HL-60 (cell line): ENCODE results near the gene PRDM16.

Source experiments
- DNase-seq, 2 experiments: peaks; one replicate each; pipeline ENCODE4 v3.0.0-alpha.2; 2010 to 2020; ENCODE audit warnings: low read depth in 1 of 2, low spot score in 1 of 2
- H3K27ac ChIP-seq: fragments of 250-450 bp; sonication (Bioruptor Pico); replicated peaks from 2 replicates; pipeline ENCODE4 v1.5.1; 2020; ENCODE audit warnings: mild to moderate bottlenecking, moderate library complexity
- H3K27me3 ChIP-seq: fragments of 250-450 bp; sonication (Bioruptor Pico); 2 replicates; pipeline ENCODE4 v1.5.1; 2021; ENCODE audit warnings: mild to moderate bottlenecking, moderate library complexity; ENCODE audit not compliant: insufficient read depth, poor library complexity, severe bottlenecking
- H3K4me3 ChIP-seq: replicated peaks from 2 replicates; pipeline ENCODE4 v1.5.1; 2011; ENCODE audit warnings: mild to moderate bottlenecking, control low read depth, low read length; ENCODE audit not compliant: insufficient read depth
- CTCF ChIP-seq: IDR thresholded peaks from one replicate; pipeline ENCODE4 v1.5.1; 2011; ENCODE audit warnings: low read length, control low read depth, inconsistent platforms; ENCODE audit not compliant: insufficient read depth
- GABPA ChIP-seq: IDR thresholded peaks from 2 replicates; pipeline ENCODE4 v1.6.1; 2012; ENCODE audit warnings: low read depth
- POLR2AphosphoS5 ChIP-seq: IDR thresholded peaks from 2 replicates; pipeline ENCODE4 v1.6.1; 2012; ENCODE audit warnings: low read depth
- SPI1 ChIP-seq: IDR thresholded peaks from 2 replicates; pipeline ENCODE4 v1.6.1; 2012; ENCODE audit warnings: low read depth, mild to moderate bottlenecking, borderline replicate concordance
- TF ChIP-seq, protein P1 (sequence below): IDR thresholded peaks from 2 replicates; pipeline ENCODE4 v1.6.1; 2012; ENCODE audit warnings: low read depth; ENCODE audit not compliant: insufficient replicate concordance

PRDM16 gene

GRCh38 chr1:3355894-3356826, 287.2 kb downstream of the PRDM16 start:
- no peak overlapping the region for H3K27ac ChIP-seq
- TF ChIP-seq, protein P1, sequence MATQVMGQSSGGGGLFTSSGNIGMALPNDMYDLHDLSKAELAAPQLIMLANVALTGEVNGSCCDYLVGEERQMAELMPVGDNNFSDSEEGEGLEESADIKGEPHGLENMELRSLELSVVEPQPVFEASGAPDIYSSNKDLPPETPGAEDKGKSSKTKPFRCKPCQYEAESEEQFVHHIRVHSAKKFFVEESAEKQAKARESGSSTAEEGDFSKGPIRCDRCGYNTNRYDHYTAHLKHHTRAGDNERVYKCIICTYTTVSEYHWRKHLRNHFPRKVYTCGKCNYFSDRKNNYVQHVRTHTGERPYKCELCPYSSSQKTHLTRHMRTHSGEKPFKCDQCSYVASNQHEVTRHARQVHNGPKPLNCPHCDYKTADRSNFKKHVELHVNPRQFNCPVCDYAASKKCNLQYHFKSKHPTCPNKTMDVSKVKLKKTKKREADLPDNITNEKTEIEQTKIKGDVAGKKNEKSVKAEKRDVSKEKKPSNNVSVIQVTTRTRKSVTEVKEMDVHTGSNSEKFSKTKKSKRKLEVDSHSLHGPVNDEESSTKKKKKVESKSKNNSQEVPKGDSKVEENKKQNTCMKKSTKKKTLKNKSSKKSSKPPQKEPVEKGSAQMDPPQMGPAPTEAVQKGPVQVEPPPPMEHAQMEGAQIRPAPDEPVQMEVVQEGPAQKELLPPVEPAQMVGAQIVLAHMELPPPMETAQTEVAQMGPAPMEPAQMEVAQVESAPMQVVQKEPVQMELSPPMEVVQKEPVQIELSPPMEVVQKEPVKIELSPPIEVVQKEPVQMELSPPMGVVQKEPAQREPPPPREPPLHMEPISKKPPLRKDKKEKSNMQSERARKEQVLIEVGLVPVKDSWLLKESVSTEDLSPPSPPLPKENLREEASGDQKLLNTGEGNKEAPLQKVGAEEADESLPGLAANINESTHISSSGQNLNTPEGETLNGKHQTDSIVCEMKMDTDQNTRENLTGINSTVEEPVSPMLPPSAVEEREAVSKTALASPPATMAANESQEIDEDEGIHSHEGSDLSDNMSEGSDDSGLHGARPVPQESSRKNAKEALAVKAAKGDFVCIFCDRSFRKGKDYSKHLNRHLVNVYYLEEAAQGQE: no peak
- no peak for TF ChIP-seq GABPA
- TF ChIP-seq SPI1: no peak
- no peak for TF ChIP-seq CTCF
- no peak for TF ChIP-seq POLR2AphosphoS5
- DNase-seq: no peak
- no peak overlapping the region for H3K4me3 ChIP-seq
- no peaks in the 10 kb centered on the region for H3K27me3 ChIP-seq

DNA sequence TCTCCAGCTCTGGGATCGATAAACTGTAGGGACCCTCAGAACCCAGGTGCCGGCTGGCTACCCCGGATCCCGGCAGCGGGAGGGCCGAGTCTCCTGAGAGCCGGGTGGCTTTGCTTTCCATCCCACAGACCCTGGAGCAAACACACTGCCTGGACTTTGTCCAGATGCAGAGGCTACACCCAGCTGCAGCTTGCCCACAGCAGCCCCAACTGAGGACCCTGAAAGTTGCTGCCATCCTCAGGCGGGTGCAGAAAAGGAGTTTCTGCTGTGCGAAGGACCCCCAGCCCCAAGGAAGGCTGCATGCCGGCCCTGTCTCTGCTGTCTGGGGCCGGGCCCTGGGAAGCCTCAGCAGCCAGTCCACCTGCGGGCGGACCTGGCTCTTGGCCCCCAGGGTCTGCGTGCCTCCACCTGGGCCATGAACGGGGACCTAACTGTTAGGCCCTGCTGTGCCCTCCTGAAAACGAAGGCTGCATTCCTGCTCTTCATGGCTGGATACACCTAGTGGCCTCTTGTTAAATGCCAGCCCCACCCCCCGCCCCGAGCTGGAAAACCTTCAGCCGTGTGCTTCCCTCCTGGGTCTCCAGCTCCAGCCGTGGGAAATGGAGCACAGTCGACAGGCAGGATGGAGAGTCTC, 287.9 kb downstream of the PRDM16 start:
- TF ChIP-seq GABPA (no peak), SPI1 (no peak), POLR2AphosphoS5 (no peak), CTCF (no peak)
- TF ChIP-seq, protein P1: no peak
- H3K4me3 ChIP-seq: no peak overlapping the region
- DNase-seq: no peak
- H3K27ac ChIP-seq: no peak overlapping the region
- no peaks in the 10 kb centered on the region for H3K27me3 ChIP-seq

DNA sequence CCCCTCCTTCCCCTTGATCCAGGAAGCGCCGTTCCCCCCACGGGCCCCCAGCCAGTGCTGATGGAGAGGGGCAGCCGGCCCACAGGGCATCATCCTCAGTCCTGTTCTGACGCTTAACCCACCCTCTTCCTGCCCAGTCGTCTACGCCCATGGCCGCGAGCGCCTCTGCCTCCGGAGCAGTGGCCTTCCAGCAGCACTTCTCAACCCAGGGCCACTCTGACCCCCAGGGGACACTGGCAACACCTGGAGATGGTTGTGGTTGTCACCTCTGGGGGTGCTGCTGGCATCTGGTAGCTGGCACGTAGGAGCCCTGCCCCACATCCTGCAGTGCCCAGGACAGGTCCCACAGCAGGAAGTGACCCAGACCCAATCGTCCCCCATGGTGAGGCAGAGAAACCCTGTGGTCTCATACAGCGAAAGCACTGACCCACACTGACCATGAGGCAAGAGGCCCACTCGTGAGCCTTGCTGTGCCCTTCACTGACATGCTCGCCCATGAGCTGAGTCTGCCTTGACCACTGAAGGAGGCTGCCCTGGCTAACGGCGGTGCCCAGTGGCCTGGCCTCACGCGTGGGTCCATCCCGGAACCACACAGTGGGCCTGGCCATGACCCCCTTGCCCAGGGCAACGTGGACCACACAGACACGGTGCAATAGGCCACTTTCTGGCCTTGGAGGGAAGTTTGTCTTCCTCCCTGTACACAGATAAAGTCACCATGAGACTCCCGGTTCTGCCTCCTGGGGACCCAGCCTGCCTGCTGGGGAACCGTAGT, 288.7 kb downstream of the PRDM16 start:
- TF ChIP-seq GABPA: no peak
- TF ChIP-seq, protein P1: no peak
- no peak for TF ChIP-seq SPI1
- TF ChIP-seq CTCF: no peak
- no peak for TF ChIP-seq POLR2AphosphoS5
- H3K4me3 ChIP-seq: no peak overlapping the region
- no peaks in the 10 kb centered on the region for H3K27me3 ChIP-seq
- no peak overlapping the region for H3K27ac ChIP-seq
- no peak for DNase-seq
